ENCODE results near the gene ARSG. TPM values are rescaled to one million over a fixed set of nuclear protein-coding genes. Genes with fewer than 3 reads are reported as not detected.

The ARSG gene
- total and polyA plus RNA-seq, 2 of the 8 experiments (the other 6 are each of a cell fraction or from before 2014, with no cell fraction given): 3.3 to 4.0 TPM

MicroRNAs within 50 kb of the gene (microRNA counts, 767-probe panel; counts per million panel counts)
- microRNA hsa-miR-635: 879 counts per million, percentile 95 among the panel's probes with 10 or more counts

Small RNAs within 50 kb of the gene (microRNA-seq; reads per million reads assigned to microRNA genes)
- 0 reads per million in 2 experiments for gene MIR635 (ENCODE audit: borderline microRNAs expressed in 2 of 2, borderline number of aligned reads in 2 of 2, borderline replicate concordance in 1 of 2)

Small RNAs within 50 kb of the gene (small RNA-seq; reads per million reads assigned to genes)
- gene MIR635 (ENCODE audit: insufficient read depth): not detected

Other genes with a start within 250 kb of the ARSG start
- gene AMZ2, start 43.5 kb upstream of the ARSG start, total RNA-seq (2021; fragmentation: NEBNext Ultra II Directional; extraction: Animal tissue kit (Norgen Biotek cat#: 25700)): 66.4 and 71.0 TPM in 2 replicates
- gene AMZ2, start 43.5 kb upstream of the ARSG start, polyA plus RNA-seq (2011; rRNA removed): 37.7 and 49.5 TPM in 2 replicates
- gene SLC16A6, start 368 bp upstream of the ARSG start, total RNA-seq (2021; fragmentation: NEBNext Ultra II Directional; extraction: Animal tissue kit (Norgen Biotek cat#: 25700)): 0.08 and 0.22 TPM in 2 replicates
- gene SLC16A6, start 368 bp upstream of the ARSG start, polyA plus RNA-seq (2011; rRNA removed): 0.13 and 0.17 TPM in 2 replicates
- 14.4 and 17.4 TPM in 2 replicates for gene WIPI1, start 166.0 kb downstream of the ARSG start, total RNA-seq (2021; fragmentation: NEBNext Ultra II Directional; extraction: Animal tissue kit (Norgen Biotek cat#: 25700))
- 15.5 and 16.6 TPM in 2 replicates for gene WIPI1, start 166.0 kb downstream of the ARSG start, polyA plus RNA-seq (2011; rRNA removed)
- gene PRKAR1A, start 220.9 kb downstream of the ARSG start, total RNA-seq (2021; fragmentation: NEBNext Ultra II Directional; extraction: Animal tissue kit (Norgen Biotek cat#: 25700)): 147 and 149 TPM in 2 replicates
- 39.3 and 41.7 TPM in 2 replicates for gene PRKAR1A, start 220.9 kb downstream of the ARSG start, polyA plus RNA-seq (2011; rRNA removed)

Measured in H1 (cell line).